NCI-H1694 treated with DMSO at 0.1 percent for 48 hours (cell line): ENCODE data around the gene TRERF1.
"Not testable (repeated sequence)": the region's sequence is repeated elsewhere in the genome, so short reads cannot be mapped to it uniquely, and the experiment has no call there.

Source experiments
- DNase-seq: peaks from one replicate; lab custom pipeline; 2025; lab: John Stamatoyannopoulos, UW

The TRERF1 gene

DNA sequence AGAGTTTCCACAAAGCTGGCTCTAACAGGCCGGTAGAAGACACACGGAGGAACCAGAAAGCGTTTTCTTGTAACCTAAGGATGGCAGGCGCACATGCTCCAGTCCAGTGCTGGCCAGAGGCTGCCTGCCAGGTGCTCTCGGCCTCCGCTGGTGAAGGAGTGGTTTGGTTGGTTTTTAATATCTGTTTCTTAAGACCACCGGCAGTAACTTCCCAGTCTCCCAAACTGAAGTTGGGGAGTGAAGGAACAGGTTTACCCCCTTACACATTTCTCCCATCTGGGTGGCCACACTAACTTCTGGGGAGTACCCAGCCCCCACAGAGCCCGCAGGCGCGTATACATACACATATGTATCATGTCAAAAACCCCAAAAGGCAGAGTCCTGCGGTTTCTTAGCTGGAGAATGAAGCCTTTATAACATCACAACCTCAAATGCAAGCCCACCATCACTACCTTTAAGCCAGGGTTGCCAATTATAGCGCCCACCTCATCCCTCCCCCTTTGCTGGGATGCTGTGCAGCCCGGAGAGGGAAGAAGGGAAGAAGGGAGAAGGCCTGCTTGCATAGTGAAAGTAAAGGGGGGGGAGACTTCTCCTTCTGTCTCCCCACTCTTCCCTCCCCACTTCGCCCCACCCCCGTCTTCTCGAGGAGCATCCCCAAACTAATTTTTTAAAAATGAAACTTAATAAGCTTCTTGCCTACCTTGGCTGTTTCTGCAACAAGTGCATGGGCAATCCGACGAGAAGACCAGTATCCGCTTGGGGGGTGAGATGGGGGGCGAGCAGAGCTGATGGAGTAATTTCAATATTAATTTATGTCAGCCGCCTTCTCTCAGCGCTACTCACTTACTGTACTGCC lies 1.0 kb downstream of the TRERF1 start:
- DNase-seq: no peak

DNA sequence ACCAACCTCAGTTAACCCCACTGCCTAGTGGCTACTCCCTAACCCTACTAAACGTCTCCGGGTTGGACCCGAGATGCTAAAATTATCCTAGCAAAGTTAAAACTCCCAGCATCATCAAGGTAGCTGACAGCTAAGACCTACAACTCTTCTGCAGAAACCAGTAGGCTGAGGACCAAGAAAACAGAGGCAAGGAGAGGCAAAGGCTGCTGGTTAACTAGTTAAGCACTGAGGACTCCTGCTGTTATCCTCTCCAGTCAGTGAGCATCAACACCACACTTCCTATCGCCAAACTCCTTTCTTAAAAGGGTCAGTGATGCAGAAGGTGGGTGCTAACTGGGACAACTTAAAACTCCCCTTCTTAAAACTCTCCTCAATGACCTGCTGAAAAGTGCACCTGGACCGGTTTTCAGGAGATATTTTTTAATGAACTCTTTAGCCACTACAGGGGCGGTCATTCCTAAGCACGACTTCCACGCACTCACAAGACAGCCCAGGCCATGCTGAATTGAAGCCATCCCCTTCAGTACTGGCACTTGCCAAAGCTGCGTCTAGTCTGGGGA lies 1.7 kb downstream of the TRERF1 start:
- no peak for DNase-seq

DNA sequence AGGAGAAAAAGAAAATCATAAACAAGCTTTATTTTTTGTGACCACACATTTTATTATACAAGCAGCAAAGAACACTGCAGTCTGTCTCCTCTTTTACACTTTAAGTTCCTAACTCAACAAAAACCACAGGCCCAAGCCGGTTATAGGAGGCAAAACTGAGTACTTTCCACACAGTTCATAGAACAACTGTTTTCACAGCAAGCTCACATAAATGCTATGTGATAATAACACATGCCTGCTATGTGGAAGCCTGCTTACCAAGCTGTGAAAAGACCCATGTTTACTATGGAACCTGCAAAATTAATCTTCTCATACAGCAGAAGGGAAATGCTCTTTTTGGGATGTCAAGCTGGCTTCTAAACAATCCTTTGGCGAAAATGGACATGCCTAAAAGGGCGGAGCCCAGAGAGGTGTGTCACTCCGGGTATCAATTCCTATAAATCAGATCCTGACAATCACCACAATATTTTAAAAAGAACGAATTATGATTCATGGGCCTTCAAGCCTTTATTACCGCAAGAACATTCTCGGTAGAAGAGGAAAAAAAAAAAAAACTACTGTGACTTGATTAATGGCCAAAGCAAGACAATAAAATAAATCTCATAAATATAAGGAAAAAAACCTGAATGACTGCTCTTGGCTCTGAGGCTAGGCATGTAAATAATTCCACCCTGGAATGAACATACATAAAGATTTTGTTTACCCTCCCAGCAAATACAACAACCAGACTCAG lies 2.6 kb downstream of the TRERF1 start:
- no peak for DNase-seq

DNA sequence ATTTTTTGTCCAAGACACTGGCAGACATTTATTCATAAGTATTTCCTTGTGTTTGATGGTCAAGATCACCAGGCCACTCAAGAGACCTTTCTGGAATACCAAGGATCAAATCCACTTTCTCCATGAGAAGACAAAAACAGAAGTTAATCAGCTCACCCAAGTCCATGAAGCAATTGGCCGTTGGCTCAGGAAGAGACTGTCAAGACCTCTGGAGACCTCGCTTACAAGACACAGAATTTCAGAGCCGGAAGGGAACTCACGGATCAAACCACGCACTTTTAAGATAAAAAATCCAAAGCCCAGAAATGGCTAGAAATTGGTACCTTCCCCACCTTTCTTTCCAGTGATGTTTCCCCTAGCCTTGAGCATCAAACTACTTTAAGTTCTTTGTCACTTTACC lies 3.3 kb downstream of the TRERF1 start:
- no peak for DNase-seq

DNA sequence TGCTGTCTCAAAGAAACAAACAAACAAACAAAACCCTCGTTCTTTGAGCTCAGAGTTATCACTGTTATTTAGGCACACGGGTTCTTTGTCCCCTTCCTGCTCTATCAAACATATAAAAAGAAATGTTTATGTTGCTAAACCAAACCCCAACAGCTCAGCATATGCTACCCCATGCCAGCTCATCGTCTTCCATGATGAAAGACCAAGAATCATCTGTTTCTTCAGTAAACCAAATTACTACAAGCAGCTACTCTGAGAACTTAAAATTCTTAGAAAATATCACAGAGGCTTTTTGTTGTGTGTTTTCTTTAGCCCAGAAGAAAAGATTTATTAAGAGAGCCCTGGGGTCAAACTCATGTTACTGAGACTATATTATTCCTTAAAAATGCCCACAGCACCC lies 4.7 kb downstream of the TRERF1 start:
- DNase-seq: no peak

DNA sequence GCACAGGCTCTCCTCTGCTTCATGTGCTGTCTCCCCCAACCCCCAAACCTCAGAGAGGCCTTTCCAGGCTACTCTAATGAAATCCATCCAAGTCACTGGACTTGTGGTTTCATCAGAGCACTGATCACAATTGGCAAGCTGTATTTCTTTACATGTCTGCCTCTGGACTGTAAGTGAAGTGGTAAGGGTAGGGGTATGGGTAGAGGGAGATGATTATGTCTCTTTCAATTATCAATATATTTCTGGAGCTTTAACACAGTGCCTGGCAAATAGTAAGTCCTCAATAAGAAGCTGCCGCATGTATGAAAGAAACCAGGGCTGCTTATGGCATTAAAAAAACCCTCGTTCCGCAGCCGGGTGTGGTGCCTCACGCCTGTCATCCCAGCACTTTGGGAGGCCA lies 5.4 kb downstream of the TRERF1 start:
- DNase-seq: no peak

DNA sequence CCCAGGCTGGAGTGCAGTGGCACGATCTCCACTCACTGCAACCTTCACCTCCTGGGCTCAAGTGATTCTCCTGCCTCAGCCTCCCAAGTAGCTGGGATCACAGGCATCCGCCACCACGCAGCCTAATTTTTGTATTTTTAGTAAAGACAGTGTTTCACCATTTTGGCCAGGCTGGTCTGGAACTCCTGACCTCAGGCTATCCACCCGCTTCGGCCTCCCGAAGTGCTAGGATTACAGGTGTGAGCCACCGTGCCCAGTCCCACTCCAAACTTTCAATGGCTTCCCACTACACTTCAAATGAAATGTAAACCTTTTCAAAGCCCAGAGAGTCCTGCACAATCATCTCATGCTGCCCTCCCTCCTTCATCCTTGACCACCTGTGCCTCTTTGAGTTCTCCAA lies 5.8 kb downstream of the TRERF1 start:
- not testable (repeated sequence) for DNase-seq

DNA sequence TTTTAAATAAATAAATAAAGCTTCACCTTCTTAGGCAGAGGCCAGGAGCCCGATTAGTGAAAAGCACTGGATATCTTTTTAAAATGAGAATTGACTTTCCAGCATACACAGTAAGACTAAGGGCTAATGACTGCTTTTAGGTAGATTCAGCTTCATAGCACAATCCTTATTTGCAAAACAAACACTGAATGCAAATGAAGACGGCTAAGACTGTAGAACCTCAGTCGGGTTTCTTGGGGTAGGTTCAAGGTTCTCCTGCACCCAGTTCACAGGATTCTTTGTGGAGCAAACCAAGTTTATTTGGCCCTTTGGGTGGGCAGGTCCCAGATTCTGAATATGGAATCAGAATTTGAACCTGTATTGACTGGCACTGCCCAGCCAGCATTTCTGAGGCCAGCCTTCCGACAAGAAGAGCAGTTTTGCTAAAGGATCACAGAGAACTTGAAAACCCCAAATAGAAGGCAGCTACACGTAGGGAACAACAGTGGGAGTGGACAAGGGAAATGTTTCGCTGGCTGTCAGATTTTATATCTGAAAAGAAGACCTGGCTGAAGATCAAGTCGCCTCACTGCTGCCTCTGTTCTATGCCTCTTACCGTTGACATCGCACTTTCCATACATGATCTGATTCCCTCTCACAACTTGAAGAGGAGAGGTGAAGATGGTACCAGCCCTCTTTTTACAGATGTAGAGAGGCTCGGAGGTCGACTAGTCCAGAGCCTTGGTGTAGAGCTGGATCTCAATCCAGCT lies 8.2 kb downstream of the TRERF1 start:
- DNase-seq: no peak

DNA sequence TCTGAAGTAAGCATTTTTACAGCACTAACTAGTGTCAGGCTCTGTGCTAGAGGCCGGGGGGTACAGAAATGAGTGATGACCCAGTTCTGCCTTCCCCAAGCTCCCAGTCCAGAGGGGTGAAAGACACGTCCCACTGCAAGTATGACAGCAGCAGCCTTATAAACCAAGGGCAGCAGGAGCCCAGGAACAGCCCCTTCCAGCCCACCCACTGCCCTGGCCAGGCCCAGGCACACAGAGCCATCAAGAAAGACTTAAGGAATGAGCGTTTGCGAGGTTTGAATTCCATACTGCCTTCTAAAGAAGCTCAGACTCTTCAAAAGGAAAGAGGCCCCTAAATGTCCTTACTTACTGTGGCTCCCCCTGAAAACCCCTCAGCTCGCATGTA lies 10.0 kb downstream of the TRERF1 start:
- DNase-seq: no peak

DNA sequence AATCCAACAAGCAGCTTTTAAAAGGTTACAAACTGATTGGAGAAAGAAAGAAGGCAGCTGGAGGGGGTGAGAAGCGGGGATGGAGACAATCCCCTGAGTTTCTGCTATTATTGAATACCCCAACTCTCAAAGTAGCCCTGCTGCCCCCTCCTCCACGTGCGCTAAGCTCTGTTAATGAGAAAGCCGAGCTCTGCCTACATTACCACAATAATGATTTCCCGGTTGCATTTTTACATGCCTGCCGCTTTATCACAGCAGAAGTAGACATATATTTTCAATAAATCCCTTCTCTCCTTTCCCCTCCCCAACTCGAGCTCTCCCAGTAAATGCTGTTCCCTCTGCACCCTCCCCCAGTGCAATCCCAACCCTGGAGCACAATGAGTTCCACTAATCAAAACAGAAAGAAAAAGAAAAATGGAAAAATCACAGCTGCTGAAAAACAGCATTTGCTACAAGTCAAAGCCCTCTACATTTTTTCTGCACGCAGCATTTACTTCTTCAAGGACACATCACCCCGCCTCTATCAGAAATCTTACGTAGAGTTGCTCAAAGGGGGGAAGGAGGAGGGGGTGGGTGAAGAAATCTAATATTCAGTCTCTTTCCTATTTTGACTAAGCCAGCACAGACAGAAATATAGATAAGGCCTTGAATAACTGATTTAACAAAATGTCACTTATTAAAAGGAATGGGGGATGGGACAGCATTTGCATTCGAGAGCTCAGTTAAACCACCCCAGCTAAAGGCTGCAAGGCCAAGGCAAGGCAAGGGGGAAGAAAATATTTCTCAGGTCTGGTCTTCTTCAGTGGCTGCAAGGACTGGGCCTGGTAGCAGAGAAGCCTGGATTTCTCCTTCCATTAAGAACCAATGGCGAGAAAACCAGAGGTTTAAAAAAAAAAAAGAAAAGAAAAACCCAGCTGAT lies 10.7 kb downstream of the TRERF1 start:
- no peak for DNase-seq

DNA sequence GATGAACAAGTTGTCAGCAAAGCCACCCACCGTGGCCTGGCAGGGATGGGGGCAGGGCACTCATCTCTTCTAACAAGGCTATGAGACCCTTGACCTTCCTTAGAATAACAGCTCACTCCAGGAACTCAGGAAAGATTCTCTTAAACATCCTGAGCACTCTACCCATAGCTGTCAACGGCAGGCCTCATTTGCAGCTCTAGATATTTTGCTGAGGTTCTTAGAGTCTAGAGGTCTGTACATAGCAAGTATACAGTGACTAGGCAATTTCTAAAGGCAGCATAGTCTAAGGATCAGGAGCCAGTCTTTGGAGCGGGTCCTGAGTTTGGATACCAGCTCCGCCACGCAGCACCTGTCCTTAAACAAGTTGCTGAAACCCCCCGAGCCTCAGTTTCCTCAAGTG lies 11.7 kb downstream of the TRERF1 start:
- no peak for DNase-seq

DNA sequence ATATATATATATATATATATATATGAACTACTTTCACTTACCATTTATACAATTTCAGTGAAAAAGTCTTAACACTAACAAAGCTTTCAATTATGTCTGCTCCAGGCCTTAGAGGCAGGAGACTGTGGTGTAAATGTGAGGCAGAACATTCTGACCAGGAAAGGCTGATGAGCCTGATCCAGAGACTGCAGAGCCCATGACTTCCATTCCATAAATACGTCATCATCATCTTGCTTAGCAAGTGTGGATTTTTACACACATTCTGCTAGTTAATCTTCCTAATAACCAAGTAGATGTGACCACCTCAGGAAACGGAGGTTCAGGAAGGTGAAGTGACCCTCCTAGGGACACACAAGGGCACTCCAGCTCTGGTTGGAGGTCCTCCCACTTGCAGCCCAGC lies 14.9 kb downstream of the TRERF1 start:
- DNase-seq: no peak

DNA sequence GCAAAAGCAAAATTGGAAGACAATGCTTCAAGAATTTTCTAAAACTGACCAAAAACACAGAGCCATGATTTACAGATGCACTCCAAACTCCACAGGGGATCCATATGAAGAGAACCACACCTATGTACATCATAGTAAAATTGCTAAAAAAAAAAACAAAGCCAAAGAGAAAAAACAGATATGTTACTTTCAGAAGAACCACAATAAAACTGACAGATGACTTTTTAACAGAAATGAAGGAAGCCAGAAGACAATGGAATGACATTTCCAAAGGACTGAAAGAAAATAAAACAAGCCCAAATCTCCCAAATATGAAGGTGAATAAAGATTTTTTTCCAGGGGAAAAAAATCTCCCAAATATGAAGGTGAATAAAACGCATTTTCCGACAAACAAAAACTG lies 17.5 kb downstream of the TRERF1 start:
- no peak for DNase-seq

DNA sequence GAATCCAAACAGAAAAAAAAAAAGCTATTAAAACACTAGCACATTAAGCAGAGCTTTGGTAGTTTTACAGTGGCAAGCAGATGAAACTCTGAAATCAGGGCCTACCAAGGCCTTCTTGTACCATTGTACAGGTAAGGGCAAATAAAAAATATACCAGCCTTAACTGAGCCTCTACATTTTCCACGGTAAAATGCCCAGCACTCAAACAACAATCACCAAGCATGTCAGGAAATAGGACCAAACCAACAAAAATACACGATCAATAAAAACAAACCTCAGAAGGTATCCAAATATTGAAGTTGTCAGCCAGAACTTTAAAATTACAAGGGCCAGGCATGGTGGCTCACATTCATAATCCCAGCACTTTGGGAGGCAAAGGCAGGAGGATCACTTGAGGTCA lies 18.3 kb downstream of the TRERF1 start:
- DNase-seq: no peak

DNA sequence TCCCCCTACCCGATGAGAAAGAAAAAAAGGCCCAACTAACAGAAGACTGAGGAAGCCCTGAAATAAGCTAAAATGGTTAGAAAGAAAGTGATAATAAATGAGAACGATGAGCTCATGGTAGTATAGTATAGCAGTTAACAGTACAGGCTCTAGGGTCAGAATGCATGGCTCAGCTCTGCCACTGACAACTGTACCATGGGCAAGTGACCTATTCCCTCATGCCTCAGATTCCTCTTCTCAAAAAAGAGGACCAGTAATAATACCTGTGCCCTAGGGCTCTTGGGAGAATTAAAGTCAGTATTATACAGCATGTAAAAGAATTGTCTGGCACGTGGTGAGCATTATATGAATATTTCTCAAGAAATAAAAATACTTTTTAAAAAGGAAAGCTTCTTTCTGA lies 19.8 kb downstream of the TRERF1 start:
- no peak for DNase-seq

DNA sequence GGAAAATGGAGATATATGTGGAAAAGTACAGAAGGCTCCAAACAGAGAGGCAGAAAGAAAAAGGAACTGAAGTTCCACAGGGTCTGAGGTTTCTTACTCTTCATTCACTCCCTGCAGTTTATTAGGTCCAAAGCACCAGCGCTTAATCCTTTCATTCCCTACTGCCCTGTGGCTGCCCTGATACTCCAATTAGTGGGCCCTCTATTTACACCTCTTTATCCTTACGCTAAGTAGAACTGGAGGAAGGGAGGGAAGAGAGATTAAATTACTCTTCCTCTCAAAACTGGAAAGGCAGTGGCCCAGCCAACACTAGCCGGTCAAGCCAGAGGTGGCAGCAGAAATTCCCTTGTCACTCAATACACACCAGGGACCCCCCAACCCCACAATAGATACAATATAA lies 20.4 kb downstream of the TRERF1 start:
- DNase-seq: no peak

DNA sequence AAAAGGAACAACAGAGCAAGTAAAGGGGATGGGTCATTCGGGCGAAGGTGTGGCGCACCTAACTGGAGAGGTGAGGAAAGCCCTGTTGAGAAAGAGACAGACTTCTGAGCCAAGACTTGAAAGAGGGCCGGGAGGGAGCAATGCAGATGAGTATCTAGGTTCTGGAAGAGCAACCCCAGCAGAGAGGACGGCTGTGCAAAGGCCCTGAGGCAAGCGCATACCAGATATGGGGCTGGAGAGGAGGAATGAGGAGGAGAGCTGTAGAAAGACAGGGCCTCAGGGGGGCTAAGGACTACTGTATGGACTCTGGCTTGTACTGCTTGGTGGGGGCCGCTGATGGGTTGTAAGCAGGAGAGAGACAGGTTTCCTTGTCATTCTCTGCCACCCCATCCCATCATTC lies 21.9 kb downstream of the TRERF1 start:
- DNase-seq: no peak

DNA sequence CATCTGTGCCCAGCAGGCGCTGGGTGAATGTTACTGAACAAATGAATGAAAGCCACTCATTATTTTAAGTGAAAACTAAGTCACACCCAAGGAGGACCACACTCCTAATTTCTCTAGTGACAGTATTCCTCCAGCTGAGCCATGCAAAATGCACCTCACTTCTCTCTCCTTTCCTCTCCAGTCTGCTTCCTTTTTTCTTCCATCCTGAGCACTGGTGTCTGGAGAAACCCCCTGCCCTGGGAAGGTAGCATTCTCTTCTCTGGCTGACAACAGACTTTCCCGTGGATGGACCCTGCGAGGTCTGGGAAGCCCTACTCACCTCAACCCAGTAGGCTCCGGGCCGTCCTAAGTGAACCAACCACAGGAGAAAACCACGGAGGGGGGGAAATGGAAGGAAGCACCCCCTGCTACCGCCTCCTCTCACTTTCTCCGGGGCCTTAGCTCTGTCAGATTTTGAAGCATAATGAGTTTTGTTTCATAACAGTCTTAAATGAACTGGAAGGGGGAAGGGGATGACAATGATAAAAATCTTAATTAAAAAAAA lies 22.6 kb downstream of the TRERF1 start:
- DNase-seq: no peak

DNA sequence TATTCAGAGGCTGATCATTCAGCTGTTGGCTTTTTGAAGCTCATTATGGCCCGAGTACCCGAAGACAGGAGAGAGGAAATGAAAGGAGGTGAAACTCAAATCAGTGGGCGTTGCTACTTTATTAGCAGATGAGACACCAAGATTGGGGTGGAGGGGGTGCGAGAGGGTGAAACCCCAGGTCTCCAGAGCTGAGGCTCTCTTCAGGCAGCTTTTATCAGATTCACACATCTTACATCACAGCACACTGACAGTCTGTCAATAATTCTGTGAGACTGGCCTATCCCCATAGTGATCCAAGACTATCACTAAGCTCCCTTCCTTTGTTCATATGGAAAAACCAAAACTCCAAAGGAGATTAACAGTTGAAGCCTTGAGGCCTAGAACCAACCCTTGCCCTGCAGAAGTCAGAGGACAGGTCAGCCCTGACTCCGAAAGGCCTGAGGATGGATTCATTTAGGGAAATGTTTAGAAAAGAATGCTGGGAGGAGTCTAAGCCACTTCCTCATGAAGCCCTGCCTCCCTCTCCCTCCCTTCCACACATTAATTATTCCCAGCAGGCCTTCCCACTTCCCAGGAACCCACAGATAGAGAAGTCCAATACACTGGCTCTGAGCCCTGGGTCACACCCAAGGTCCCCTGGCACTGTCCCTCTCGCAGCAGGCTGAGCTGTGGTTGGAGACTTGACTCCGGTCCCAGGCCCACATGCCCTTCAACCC lies 23.2 kb downstream of the TRERF1 start:
- DNase-seq: no peak

DNA sequence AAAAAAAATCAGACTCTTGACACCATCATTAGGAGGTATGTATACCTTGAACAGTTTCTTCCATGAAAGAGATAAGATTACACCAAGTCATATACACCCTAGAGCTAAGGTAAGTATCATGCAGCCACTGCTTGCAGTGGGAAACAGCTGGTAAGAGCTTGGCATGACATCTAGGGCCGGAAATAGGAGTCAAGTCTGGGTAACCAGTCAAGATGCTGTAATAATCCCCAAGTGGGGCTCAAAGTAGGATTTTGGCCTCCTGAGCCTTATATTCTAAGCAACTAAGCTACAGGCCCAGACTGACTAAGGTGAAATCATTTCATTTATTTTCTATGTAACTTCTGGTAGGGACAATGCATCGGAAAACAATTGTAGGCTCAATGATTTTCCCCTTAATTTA lies 23.9 kb downstream of the TRERF1 start:
- DNase-seq: no peak

DNA sequence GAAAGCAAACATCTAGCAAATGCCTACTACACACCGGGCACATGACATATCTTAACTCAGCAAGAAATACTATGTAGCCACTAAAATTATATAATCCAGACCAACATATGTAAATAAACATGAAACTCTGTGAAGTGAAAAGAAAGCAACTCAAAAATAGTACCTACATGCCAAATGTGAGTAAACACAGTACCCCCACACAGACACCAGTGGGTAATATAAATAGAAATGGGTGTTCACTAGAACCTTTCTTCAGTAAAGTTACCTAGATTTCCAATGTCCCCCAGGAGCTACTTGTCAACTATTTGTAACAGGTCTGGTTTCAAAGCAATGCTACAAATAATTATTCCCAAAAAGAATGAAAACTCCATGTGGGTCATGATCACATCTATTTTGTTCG lies 25.5 kb downstream of the TRERF1 start:
- DNase-seq: no peak
